ENCODE measurements around the gene IMPG2.

DNA sequence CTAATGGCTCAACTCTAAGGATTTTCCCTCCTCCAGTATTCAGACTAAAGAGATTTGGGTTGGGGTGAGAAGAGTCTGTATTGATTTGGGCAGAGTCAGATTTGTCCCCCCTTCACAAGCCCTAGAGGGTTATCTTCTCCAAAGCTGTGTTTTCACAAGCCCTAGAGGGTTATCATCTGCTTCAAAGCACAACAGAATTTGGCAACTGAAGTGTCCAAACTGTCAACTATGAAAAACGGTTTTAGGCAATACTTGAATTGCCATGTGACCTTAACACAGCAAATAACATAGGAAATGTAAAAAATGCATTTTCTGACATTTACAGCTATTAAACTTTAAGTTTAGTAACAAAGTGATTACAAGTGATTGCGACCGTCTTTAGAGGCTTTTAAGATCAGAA is 119.9 kb downstream of the IMPG2 start:
- TF ChIP-seq, protein P1, sequence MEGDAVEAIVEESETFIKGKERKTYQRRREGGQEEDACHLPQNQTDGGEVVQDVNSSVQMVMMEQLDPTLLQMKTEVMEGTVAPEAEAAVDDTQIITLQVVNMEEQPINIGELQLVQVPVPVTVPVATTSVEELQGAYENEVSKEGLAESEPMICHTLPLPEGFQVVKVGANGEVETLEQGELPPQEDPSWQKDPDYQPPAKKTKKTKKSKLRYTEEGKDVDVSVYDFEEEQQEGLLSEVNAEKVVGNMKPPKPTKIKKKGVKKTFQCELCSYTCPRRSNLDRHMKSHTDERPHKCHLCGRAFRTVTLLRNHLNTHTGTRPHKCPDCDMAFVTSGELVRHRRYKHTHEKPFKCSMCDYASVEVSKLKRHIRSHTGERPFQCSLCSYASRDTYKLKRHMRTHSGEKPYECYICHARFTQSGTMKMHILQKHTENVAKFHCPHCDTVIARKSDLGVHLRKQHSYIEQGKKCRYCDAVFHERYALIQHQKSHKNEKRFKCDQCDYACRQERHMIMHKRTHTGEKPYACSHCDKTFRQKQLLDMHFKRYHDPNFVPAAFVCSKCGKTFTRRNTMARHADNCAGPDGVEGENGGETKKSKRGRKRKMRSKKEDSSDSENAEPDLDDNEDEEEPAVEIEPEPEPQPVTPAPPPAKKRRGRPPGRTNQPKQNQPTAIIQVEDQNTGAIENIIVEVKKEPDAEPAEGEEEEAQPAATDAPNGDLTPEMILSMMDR (conservative IDR thresholded peaks at IDR 0.05 in 1 of 2, IDR thresholded peaks at IDR 0.05 in 1 of 2; ENCODE audit: low read depth in 1 of 2, low read length in 2 of 2) = no peak
- no peak for TF ChIP-seq EZH2 (IDR thresholded peaks at IDR 0.05; ENCODE audit: low read length, missing control alignments)

Measured in fibroblast of lung (primary cell).